ENCODE measurements around the gene REC8.
"Not testable (repeated sequence)": the region's sequence is repeated elsewhere in the genome, so short reads cannot be mapped to it uniquely, and the experiment has no call there.

The REC8 gene

DNA sequence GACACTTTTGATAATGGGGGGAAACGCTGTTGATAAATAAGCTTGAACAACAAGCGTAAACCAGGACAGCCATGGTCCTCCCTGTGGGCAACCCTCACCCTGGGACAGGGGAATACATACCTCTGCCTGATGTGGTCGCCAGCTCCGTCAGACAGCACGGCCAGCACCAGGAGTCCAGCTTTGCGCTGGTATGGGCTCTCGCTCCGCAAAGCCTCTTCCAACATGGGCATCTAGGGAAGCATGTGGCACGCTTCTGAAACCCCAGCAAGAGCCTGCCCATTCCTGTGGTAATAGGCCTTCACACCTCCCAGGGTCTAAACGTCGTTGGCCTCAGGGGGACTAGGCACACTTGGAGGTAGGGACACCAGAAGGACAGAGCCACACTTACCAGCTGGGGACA is 13.9 kb downstream of the REC8 start:
- FAIRE-seq: no peak

DNA sequence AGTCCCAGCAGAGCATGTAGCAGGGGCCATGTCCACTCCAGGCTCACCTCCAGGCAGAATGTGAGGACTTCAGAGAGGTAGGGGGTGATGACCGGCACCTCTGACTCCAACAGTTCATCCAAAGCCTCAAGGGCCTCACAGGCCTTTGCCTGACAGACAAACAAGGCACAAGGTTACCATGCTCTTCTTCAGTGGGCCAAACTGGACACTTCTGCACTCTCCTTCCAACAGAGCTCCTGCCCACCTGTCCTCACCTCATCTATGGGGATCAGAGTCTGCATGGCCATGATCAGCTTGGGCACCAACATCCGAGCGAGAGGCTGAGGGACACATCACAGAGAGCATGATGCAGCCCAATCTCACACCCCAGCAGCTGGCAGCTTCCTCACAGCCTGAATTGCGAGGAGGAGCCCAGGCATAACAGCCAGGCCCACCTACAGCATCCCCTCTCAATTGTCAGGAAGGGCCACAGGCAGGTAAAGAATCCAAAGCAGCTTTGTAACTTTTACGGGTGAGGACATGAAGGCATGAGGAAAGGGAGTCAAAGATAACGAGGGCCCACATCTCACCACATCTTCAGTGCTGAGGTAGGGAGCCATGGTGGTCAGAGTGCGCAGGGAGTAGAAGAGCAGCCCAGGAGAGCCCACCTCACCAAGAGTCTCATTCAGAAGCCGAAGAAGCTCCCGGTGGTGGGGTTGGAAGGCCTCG is 15.1 kb downstream of the REC8 start:
- no peak for FAIRE-seq

DNA sequence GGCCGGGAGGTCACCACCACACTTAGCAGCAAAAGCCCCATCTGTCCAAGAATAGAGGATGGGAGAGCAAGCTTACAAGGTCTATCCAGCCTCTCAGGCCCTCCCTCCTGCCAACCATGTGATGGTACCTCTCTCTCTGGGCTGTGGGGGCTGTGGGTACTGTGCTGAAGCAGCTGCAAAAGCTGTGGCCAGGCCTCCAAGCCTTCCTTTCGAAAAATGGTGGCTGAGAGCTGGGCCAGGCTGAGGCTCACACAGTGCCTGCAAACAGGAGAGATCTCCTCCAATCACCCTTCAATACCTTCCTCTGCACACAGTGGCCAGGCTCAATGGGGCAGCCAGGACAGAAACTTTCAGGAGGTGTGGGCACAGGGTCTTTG is 15.6 kb downstream of the REC8 start:
- no peak for FAIRE-seq

DNA sequence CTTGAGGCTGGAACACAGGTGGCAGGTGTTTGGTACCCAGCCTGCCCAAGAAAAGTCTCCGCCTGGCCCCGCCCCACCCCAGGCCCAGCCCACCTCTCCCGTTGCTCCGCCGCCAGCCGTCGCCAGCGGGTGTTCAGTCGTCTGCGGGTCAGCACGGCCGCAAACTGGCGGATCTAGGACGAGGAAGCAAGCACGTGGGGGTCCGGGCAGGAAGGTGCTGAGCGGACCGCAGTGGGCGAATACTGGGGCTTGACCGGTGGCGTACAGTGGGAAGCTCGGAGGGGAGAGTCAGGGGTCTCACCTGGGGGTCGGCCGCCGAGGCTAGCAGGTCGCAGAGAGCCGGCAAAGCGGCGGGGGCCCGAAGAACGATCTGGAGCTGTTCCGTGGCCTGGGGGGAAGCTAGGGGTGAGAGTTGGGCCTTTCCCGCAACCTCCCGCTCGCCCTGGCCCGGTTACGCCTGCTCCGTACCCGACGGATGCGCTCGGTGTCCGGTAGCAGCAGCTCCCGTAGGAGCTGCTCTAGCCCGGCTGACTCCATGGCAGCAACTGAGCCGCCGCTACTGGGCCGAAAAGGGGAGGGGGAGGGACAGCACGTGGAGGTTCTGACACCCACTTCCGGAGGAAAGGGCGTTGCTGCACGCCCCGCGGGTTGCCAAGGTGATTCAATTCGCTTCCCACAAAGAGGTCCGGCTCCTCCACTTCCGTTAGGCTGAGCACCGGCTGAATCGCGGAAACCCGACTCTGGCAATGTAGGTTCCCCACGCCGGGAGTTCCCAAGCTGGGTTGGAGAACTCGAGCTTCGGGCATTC is 16.6 kb downstream of the REC8 start, which contains the start of gene IPO4:
Gene IPO4, minus strand, starts transcription at position 566 of the 808 bp plus-strand sequence. Its CDS starts 29 bp downstream, at position 537.
- no peak for FAIRE-seq

DNA sequence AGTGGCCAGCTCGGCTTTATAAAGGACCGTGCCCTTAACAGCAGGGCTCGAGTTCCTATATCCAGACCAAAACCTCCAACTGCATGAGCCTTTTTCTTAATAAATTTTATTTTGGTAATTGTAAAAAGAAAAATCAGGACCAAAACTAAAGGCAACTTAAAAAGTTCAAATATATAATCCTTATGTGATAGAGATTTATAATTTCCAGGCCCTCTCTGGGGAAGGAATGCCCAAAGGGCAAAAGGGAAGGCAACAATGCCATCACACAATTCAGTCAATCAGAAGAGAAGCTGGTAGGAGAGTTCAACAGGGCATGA is 17.1 kb downstream of the REC8 start:
- FAIRE-seq: no peak

DNA sequence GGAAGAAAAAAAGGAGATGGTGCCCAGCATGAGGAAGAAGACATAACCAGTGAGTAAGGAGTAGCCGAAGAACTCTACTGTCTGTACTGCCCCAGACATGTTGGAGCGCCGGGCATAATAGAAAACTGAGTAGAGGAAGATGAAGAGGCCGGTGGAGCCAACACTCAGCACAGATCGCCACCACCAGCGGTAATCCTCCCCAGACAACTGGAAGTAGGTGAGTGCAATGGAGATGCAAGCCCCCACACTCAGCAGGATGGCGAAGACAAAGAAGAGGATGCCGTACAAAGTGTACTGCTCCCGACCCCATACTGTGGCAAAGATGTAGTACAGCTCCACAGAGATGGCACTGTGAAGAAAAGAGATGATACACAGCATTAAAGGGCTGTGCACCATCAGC is 17.6 kb downstream of the REC8 start:
- FAIRE-seq: no peak

DNA sequence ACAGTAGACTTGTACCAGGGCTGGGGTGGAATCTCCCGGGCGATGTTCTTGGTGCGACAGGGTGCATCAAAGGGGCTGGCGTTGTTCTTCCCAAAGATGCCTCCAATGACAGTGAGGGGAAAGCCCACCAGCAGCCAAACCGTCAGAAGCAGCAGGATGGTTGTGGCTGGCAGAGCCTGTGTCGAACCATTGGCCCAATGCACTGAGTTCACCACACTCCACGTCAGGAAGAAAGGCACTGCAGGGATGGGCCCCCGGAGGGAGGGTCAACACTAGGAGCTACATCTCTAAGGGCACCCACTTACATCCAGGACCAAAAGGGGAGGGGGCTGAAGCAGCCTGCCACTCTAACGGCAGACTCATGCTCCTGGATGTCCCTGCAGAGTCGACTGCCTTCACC is 18.5 kb downstream of the REC8 start:
- FAIRE-seq: no peak

DNA sequence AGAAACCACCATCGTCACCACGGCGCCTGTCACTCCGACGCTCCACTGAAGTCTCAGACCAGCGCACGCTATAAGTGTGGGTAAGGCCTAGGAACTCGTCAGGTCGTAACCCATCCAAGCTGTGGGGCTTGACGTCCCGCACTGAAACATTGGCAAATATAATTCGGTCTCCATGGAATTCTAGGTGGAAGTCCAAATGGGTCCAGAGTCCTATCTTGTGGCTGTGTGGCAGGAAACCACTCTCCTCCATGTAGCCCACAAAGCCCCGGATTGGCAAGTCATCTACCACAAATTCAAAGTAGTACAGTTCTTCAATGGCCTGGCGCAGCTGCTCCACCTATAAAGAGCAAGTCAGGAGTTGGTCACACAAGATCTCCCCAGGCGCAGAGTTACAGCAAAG is 21.1 kb downstream of the REC8 start:
- FAIRE-seq: no peak

DNA sequence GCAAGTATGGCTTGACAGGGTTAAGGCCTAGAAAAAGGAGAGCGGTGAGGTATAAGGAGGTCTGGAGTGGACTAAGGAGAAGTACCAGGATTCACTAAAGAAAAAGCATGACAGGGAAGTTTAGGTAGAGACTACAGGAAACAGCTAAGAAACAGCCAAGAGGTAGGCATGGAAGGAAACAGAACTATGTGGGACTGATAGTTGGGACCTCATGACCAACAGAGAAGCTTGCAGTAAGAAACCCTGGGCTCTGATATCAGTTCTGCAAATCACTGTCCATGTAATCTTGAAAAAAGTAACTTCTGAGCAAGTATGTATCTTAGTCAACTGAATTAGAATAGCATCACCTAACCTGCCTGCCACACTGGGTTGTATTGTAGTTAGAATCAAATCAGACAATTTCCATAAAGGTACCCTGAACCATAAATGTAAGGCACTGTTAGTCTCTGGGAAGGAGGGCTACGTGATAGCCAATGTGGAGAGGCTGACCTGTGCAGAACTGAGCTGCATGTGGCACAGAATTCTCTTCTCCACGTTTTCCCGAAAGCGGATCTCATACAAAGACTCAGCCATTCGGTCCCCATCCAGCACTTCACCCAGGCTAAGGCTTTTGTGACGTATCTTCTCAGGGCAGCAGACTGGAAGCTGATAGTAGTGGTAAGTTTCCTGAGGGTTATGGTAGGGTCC is 22.4 kb downstream of the REC8 start:
- no peak for FAIRE-seq

DNA sequence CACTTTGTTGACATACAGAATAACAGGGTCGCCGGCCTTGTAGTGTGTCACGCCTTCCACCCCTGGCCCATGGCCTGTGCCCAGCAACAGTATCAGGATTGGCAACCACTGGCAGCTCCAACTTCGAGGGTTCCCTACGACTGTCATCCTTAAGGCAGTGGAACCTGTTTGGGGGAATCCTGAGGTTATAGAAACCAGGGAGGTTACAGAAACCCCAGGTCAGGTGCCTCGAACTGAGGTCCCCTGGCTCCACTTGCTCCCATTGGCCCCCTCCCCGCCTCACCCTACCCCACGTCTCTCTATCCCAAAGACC is 22.9 kb downstream of the REC8 start:
- no peak for FAIRE-seq

DNA sequence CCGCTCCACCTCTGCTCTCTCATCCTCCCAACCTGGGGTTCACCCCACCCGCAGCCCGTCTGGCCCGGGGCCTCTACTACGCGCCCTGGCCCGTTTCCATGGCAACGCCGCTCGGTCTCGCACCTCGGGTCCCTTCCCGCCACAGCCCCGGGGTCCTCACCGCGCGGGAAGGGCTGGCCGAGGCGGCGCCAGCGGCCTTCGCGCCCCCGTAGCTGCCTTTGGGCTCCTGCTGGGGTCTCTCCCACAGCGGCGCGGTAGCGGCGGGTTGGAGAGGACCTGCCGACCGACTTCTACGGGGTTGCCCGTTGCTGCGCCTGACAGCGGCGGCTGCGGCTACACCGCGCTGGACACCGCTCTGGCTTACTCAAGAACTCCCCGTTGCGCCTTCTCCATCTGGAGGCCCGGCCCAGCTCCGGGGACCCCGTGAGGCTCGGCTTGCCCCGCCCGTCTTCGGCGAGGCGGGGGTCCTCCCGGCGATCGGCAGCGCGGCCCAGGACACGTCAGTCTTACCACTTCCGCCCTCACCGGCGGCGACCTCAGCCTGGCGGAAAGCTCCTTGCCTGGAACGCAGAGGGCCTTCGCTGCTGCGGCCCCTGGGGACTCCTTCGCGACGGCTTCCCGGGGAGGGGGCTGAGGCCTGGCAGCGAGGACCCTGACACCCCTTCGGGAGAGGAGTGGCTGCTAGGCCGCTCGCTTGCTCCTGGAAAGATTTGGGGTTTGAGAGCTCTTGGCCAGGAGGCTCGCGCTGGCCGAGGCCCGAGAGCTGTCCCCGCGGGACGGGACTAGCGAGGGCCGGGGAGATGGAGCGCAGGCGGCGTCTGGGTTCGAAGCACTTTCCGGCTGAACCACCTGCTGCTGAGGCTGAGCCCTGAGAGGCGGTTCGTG is 23.5 kb downstream of the REC8 start, which contains the start of gene TM9SF1:
Gene TM9SF1, minus strand, starts transcription at position 256 of the 885 bp plus-strand sequence. CDS start 422 bp downstream, outside the sequence.
- FAIRE-seq: no peak

DNA sequence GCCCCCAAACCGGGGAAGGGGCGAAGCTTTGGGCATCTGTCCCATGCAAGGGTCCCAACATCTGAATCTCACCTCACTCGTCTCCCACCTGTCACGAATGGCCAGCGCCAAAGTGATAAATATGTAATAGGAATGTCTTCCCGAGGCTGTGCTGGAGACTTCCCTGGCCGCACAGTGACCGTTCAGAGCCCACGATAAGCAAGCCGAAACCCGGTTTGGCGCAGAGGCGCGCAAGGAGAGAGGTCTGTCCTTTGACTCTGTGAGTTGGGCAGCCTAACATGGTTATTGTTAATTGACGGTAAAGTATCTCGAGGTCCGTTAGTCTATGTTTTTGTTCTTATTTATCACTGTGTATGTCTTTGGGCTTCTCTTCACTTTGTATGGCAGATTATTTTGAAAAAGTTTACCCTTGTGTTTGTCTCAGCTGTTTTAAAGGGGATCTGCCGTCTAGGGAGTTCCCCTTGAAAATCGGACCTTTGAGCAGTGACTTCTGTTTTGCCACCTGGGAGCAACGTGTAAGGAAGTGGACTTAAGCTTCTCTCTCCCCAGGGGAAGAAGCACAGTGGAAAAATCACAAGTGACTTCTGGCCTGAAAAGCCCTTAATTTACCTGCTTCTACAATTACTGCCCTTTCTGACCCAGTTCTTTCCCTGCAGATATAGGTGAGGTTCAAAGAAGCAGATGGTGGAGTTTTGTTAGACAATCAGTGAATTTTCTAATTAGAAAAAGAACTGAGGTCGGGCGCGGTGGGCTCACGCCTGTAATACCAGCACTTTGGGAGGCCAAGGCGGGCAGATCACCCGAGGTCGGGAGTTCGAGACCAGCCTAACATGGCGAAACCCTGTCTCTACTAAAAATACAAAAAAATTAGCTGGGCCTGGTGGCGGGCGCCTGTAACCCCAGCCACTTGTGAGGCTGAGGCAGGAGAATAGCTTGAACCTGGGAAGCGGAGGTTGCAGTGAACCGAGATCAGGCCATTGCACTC is 24.5 kb downstream of the REC8 start:
- no peak for FAIRE-seq

DNA sequence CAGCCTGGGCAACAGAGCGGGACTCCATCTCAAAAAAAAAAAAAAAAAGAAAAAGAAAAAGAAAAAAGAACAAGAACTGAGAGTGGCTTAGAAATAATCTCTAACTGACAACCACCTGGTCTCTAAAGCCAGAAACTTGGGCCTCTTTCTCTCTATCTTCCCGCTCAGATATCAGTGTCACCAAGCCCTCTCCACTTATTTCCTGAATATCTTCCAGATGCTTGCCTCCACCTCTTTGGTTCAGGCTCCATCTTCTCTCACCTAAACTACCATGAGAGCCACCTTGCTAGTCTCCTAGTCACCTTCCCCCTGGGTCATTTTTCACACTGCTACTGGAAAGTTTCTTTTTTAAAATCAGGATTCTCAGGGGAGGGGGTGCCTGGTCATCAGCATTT is 25.2 kb downstream of the REC8 start:
- FAIRE-seq: no peak

DNA sequence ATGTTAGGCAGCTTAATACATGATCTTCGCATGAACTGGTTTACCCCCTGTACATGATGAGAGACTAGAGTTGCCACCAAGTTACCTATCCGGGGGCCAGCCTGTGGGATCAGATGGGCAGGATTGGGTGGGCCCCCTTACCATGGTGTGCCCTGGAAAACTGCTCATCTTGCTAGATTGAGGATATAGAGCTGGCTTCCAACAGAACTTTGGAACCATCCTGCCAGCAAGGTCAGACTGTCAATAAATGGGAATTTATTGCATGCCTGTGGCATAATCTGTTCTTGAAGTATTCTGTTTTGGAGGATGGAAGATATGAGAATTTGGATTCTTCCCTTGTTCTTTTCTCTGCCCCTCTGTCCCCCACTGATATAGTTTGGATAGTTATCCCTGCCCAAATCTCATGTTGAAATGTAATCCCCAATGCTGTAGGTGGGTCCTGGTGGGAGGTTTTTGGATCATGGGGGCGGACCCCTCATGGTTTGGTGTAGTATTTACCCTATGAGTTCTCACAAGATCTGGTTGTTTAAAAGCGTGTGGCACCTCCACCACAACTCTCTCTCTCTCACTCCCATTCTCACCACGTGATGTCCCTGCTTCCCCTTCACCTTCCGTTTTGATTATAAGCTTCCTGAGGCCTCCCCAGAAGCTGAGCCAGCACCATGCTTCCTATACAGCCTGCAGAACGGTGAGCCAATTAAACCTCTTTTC is 27.1 kb downstream of the REC8 start:
- no peak for FAIRE-seq

DNA sequence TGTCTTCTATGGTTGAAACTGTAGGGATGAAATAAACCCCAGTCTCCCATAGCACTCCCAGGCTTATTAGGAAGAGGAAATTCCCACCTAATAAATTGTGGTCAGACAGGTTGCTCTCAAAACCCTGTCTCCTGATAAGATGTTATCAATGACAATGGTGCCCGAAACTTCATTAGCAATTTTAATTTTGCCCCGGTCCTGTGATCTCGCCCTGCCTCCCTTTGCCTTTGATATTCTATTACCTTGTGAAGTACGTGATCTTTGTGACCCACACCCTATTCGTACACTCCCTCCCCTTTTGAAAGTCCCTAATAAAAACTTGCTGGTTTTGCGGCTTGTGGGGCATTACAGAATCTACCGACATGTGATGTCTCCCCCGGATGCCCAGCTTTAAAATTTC is 30.7 kb downstream of the REC8 start:
- not testable (repeated sequence) for FAIRE-seq

DNA sequence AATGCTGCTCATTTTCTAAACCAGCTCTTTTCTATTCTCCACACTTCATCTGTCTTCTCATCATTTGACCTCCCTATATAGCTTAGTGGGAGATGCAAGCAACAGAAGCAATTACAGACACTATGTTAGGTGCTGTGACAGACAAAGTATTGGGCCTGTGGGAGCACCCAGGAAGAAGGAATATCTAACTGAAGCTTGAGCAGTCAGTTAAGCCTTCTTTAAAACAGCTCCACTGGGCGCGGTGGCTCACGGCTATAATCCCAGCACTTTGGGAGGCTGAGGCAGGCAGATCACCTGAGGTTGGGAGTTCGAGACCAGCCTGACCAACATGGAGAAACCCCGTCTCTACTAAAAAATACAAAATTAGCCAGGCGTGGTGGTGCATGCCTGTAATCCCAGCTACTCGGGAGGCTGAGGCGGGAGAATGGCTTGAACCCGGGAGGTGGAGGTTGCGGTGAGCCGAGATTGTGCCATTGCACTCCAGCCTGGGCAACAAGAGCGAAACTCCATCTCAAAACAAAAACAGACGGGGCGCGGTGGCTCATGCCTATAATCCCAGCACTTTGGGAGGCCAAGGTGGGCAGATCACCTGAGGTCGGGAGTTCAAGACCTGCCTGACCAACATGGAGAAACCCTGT is 31.5 kb downstream of the REC8 start:
- not testable (repeated sequence) for FAIRE-seq

DNA sequence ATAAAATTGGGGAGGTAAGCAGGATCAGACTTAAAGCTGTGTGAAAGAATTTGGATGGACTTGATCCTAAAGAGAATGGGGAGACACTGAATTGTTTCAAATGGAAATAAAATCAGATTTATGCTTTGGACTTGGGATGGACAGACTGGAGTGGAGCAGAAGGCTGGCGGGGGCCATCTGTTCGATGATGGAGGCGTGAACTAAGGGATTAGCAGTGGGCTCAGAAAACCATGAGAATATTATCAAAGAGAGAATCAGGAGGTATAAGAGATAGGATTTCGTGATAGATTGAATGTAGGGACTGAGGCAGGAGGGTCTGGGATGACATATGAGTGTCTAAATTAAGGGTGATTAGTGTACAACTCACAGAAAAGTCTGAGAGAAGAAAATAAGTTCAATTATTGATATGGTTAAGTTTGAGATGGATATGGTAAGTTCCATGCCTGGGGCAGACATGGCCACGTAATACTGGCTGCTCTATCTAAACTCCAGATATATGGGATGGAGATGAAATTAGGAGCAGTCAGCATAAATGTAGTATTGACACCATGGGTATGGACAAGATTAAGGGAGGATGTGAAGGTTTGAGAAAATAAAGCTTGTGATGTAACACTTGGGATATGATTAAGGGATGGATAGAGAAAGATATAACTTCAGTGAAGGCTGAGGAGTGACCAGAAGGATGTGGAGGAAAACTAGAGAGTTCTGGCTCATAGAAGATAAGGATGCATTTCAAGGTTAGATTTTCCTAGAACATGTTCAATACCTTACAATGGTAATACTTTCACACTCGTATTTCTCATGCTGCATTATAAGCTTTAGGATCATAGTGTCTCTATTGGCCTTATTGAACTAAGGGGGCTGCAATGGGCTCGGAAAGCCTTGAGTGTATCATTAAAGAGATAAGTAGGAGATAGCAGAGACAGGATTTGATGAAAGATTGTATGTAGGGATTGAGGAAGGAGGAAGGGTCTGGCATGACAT is 32.6 kb downstream of the REC8 start:
- no peak for FAIRE-seq

DNA sequence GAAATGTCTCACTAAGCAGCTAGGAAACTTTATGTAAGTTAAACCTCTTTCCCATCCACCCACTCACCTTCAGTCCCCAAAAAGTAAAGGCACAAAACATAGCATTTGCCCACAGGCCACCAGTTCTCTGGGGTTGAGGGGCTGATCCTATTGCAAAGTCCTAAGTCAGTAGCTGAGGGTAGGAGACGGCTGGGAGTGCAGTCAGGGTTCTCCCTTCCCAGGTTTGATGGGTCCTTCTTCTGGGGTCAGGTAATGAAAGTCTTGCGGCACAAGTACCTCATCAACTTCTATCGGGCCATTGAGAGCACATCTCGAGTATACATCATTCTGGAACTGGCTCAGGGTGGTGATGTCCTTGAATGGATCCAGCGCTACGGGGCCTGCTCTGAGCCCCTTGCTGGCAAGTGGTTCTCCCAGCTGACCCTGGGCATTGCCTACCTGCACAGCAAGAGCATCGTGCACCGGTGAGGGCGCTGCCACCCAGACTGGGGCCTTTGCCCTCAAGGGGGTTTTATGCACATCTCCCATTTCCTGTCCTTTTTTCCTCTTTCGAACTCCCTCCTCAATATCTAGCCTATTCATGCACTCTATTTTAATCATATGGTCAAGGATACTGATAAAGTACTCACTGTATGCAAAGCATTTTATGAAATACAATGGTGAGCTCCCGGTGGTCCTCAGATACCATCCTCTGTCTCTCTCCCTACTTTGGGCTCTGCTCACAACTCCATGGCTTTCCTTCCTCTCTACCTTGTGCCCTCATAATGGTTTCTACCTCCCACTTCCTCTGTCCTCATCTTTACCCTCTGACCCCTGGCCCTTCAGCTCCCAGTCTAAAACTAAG is 34.6 kb downstream of the REC8 start:
- no peak for FAIRE-seq
